ENCODE results near the gene EID3.
"Not testable (repeated sequence)": the region's sequence is repeated elsewhere in the genome, so short reads cannot be mapped to it uniquely, and the experiment has no call there.

EID3 gene

DNA sequence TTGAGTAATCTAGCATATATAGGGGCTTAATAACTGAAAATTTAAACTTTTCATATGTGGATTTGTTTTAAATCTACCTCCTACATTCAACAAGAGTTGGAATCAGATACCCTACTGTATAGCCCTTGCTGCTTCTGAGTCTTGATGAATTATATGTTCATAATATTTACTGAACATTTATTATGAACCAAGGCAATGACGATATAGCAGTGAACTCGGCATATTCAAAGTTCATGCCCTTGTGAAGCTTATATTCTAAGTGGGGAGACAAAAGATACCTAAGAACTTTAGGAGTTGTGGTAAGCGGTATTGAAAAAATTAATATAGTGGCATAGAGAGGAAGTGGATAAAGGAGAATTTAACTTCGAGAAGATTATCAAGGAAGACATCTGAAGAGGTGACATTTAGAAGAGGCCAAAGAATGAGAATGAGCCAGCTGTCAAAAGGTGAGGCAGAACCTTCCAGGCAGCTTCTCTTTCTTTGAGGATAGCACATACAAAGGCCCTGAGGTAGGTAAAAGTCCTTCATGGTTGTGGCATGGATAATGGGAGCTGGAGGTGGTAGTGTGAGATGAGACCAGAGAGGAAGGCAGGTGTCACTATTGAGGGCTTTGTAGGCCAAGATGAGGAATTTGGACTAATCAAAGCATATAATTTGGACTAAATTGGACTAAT is 10.2 kb downstream of the EID3 start:
- no peak for DNase-seq (ENCODE audit: low spot score)

DNA sequence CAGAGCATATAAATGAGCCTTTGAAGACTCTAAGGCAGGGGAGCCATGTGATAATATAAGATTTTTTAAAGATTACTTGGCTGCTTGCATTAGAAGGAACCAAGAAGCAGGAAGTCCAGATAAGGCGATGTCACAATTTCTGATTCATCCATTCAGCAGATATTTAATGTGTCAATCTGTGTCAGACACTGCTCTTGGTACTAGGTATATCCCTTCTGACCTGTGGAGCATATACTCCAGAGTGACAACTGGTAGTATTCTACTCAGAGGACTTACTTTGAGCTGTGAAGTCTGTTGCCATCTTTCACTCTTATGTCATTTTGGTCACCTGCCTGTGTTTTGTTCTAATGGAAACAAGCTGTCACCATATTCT is 10.7 kb downstream of the EID3 start:
- DNase-seq (ENCODE audit: low spot score) = no peak

DNA sequence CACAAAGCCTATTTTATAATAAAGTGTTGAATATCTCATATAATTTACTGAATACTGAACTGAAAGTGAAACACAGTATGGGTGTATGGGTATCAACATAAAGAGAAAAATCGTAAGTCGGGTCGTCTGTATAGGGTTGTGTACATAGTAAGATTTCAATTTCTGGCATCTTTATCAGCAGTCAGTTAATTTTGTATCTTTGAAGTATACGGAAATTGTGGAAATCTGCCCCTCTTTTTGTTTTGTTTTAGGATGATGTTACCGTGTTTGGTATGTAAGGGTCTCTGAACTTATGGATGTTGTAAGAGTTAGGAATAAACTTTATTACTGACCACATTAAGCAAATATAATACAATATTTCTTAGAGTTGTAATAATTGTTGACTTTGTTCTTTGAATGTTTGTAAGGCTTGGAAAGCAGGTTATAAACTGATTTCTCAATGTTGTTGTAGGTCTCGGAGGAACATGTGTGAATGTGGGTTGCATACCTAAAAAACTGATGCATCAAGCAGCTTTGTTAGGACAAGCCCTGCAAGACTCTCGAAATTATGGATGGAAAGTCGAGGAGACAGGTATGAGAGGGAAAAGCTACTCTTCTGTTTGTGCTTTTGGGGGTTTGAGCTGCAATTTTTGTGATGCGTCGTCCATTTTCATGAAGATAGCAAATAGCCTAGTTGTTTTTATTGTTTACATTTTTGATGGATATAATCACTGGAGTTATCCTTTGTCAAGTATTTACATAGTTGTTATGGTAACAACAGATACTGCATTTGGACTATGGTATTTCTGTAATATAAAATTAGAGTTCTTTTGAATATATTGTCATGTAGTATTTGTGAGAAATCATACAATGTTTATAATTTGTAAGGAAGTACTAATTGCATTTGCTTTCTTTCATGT is 12.0 kb downstream of the EID3 start:
- DNase-seq (ENCODE audit: low spot score) = no peak

DNA sequence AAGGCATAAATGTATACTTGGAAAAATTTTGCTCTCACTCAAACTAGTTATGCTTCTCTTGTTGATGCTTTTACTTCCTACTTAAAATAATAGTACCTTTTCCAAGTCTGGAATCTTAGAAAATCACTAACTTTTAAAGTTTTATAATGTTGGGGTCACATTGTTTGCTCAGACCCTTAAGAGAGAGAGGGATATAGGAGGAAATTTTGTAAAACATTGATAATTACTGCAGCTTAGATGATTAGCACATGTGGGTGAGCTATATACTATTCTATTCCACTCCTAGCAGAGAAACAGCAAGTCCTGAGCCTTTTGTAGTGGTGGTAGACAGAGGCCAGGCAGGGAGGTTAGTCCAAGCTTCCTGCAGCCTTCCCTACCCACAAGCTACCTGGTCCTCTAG is 13.4 kb downstream of the EID3 start:
- DNase-seq (ENCODE audit: low spot score) = no peak

DNA sequence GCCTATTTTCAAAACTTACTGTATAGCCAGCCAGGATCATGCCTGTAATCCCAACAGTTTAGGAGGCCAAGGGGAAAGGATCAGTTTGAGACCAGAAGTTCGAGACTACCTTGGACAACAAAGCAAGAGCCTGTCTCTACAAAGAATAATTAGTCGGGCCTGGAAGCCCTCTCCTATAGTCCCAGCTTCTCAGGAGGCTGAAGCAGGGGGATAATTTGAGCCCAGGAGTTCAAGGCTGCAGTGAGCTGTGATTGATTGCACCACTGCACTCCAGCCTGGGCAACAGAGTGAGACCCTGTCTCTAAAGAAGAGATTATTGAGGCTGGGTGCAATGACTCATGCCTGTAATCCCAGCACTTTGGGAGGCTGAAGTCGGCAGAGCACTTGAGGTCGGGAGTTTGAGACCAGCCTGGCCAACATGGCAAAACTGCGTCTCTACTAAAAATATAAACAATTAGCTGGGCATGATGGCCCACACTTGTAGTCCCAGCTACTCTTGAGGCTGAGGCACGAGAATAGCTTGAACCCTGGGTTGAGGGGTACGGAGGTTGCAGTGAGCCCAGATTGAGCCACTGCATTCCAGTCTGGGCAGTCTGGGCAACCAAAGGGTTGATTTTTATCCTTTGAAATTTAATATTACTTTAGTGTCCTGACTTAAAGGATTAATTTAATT is 14.1 kb downstream of the EID3 start:
- no peak for DNase-seq (ENCODE audit: low spot score)

DNA sequence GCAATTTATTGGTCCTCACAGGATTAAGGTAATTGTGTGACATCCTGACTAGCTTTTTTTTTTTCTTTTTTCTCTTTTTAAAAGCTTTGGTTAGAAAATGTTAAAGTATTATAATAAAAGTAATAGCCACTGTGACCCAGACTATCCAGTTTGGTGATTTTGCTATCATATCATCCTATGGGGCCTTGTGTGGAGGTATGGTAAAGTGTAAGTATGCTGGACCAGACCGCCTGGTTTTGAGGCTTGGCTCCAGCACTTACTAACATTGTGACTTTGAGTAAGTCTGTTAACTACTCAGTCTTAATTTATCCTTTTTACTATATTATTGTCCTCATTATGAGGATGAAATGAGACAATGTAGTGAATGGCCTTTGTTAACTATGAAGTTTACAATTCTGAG is 15.5 kb downstream of the EID3 start:
- no peak for DNase-seq (ENCODE audit: low spot score)

DNA sequence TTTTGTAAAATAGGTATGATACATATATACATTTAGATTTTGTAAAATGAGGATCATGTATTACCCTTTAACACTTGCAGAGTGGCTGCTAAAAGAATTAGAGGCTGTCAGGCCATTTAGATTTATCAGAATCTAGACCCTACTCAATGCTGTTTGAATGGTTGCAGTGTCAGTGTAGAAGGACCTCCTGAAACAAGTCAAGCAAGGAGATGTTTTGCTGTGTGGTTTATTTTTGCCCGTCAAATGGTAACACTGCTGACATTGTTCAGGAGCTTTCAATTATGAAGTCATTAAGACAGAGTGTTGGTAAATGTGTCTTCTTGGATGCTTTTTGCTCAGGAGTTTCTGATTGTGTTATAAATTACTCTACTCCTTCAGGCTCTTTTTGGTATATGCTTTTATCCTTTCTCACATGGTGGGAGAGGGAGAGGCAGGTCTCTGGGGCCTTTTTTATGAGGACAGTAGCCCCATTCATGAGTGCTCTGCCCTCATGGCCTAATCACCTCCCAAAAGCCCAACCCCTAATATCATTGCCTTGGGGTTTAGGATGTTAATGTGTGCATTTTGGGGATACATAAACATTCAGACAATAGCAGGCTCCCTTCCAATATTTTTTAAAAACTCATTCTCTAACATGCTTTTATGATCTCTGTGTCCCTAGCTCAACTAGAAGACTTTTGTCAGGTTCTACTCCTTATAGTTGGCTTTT is 16.5 kb downstream of the EID3 start:
- DNase-seq (ENCODE audit: low spot score) = no peak

DNA sequence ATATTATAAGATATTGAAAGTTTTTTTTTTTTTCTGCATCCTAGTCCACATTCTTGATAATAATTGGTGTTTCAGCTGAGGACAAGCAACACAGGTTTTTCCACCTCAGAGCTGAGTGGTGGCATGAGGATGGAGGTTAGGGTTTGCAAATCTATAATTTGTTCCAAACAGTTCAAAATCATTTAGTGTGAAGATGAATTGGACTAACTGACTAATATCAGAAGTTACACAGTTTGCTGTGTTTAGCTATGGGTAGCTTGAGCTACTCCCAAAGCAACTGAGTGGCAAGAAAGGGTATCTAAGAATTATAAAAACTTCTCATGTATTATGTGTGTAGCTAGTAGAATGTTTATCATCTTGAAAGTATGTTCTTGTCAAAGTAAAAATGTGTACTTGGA is 17.1 kb downstream of the EID3 start:
- no peak for DNase-seq (ENCODE audit: low spot score)

DNA sequence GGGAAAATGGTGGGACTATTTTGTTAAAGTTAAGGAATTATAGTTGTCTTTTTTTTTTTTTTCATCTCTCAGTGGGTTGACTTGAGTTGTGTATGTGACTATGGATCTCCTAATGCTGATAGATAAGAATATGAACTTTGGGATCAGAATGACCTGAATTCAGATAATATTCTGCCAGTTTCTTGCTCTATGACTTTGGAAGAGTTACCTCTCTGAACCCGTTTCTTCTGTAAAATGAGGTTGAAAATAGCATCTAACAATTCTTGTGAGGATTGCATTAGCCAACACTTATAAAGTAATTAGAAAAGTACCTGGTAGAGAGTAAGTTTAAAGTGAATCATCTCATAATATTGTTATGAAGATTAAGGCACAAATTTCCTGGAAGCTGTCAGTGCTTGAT is 18.4 kb downstream of the EID3 start:
- no peak for DNase-seq (ENCODE audit: low spot score)

DNA sequence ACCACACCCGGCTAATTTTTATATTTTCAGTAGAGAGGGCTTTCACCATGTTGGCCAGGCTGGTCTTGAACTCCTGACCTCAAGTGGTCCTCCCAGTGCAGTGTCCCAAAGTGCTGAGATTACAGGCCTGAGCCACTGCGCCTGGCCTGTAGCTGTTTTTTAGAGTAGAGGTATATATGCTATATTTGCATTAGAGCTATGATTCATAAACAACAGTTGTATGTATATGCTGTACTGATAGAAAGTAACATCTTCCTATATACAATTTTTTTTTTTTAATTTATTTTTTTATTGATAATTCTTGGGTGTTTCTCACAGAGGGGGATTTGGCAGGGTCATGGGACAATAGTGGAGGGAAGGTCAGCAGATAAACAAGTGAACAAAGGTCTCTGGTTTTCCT is 19.0 kb downstream of the EID3 start:
- DNase-seq (ENCODE audit: low spot score) = not testable (repeated sequence)

DNA sequence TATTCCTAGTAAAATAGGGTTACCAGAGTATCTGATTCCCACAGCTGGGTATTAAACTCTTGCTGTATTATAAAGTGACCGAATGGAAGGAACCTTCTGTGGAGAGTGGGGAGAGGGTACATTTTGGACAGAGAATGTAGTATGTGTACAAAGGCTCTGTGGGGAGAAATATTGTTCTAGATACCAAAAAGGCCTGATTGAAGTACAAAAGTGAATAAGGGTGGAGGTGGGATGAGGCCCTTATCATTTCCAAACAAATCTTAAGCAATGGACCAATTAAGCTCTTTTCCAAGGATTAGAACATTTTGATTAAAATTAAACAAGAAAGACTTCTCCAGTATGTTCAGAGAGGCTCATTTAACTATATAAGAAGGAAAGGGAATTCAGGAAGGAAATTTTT is 20.4 kb downstream of the EID3 start:
- DNase-seq (ENCODE audit: low spot score) = no peak

DNA sequence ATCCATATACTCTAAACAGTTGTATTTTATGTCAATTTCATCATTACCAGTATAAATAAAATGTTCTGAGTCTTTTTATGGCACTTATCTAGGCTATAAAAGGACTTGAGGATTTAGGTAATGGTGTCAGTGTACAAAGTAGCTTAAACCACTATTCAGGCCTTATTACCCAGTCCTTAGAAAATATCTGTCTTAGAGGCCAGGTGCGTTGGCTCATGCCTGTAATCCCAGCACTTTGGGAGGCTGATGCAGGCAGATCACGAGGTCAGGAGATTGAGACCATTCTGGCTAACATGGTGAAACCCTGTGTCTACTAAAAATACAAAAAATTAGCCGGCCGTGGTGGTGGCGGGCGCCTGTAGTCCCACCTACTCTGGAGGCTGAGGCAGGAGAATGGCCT is 24.7 kb downstream of the EID3 start:
- not testable (repeated sequence) for DNase-seq (ENCODE audit: low spot score)

DNA sequence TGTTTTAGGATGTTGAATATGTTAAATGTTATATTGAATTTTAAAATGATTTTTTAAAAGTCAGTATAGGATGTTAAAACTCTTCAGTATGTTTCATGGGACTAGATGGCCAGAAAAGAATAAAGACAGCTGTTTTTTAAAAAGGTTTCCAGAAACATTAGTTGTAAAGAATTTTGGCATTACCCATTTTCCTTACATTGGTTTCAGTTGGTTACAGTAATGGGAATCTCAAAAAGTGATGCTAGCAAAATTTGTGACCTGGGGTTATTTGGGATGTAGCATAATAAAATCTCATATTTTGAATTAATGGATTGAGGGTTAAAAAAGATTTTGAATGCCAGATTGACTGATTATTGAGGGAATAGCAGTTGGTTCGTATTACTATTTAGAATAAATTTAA is 25.3 kb downstream of the EID3 start:
- DNase-seq (ENCODE audit: low spot score) = no peak

DNA sequence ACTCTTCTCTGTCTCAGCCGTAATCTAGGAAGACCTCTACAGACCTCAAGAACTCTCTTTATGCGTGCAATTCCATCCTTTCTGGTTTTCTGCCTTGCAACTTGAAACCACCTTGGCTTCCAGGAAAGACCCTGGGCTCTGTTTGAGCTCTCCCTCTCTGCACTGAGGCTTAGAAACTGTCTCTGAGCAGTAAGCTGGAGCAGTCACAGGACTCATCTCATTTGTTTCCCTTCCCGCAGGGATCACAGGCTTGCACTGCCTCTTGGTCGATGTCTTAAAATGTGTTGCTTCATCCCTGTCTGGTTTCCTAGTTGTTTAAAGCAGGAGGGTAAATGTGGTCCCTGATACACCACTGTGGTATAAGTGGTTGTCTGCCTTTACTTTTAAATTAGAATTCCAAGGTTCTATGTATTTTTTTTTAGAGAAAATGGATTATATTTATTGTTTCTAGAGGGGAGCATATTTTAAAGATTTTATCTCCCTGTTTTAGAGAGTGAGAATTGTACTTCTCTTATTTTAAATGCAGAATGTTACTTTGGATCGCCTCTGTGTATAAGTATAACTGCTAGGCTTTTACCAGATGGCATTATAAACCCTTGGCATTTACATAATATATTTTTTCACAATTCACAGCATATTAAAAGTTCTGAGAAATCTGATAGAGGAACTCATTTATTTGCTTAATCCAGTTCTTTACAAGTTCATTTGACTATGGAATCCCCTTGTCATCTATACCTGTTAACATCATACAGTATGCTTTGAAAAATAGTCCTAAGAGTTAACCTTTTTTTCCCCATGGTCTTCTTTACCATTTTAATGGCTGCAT is 26.4 kb downstream of the EID3 start:
- no peak for DNase-seq (ENCODE audit: low spot score)

DNA sequence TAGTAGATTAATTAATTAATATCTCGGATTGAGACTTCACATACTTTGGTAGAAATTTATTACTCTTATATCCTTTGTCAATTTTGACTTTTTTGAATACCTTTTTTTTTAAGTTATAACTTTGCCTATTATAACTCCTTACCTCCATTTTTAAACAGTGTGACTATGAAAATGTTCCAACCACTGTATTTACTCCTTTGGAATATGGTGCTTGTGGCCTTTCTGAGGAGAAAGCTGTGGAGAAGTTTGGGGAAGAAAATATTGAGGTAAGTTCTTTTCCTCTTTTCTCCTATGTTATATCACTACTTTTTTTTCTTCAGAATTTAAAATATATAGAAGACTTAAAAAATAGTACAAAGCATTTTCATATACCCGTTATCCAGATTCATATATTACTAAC is 27.8 kb downstream of the EID3 start:
- no peak for DNase-seq (ENCODE audit: low spot score)

DNA sequence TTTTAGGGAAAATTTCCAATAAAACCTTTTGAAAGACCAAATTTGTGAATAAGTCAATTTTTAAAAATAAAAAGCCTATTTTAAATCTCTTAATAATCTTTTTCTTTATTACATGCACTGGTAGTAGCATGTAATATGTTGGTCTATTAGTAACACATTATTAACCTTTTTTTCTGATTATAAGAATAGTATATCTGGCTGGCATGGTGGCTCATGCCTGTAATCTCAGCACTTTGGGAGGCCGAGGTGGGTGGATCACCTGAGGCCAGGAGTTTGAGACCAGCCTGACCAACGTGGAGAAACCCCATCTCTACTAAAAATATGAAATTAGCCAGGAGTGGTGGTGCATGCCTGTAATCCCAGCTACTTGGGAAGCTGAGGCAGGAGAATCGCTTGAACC is 28.7 kb downstream of the EID3 start:
- DNase-seq (ENCODE audit: low spot score) = not testable (repeated sequence)

DNA sequence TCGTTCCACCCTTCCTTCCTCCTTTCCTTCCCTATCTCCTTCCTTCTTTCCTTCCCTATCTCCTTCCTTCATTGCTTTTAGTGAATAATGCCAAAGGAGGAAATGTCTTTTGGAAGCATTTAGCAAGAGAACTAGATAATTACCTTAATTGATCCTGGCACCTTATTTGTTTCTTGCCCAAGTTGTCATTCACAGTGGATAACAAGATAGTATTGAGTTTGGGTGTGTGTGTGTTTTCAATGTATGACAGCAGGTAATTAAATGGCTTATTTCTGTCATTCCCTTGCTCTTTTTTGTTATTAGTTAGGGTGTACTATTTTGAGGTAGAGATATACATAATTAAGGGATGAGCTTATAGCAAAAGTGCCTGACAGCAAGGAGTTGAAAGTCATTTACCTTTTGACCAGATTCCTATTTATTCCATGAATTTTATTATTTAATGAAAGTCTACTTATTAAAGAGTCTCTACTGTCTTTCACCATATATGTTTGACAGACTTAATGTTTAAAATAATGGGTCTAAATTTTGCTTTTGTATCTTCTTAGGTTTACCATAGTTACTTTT is 30.2 kb downstream of the EID3 start:
- DNase-seq (ENCODE audit: low spot score) = no peak

DNA sequence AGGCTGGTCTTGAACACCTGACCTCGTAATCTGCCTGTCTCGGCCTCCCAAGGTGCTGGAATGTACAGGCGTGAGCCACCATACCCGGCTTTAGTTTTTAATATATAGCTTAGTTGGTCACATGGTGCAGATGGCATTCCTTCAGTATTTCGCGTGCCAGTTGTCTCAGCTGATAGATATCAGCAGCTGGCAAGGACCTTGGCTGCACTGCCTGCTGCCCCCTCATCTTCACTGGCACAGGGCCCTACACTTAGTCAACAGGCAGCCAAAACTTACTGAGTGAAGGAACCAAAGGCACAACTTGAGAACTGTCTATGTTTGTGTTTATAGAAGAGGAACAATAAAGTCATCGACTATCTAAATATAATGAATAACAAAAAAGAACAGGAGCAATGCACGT is 31.0 kb downstream of the EID3 start:
- no peak for DNase-seq (ENCODE audit: low spot score)

DNA sequence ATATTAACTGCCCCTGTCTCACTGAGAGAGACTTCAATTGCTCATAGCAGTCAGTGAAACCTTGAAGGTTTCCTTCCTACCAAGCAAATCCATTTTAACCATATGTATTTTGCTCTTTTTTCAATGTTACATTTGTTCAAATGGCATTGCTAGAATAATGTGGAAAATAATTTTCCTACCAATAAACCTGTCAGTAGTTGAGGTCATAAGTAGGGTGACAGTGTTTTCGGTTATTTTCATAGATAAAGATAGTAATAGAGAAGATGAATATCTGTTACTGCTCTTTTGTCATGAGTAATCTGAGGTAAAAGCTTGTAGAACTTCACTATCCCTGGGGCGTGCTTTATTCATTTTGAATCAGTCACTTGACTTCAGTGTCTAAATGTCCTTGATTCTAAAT is 32.6 kb downstream of the EID3 start:
- DNase-seq (ENCODE audit: low spot score) = no peak

DNA sequence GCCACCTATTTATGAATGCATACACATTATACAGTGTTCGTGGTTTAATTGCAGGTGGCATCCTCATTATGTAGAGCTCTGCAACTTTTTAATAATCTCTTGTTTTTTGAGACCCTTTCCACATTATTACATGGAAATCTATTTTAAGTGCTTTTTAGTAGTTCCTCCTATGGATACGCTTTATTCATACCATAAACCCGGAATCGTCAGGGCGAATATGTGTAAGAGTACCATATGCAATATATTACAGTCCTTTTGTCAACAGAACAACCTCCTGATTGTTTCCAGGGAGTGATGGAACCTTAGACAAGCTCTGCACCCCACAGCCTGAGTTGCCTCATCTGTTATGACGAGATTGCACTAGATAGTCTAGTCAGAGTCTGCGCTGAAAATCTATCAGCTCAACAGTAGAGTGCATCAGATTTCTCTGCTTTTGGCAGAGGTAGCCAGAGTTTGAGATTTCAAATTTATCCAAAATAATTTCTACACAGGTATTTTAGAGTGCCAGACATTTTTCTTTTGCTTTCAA is 33.6 kb downstream of the EID3 start:
- DNase-seq (ENCODE audit: low spot score) = no peak

DNA sequence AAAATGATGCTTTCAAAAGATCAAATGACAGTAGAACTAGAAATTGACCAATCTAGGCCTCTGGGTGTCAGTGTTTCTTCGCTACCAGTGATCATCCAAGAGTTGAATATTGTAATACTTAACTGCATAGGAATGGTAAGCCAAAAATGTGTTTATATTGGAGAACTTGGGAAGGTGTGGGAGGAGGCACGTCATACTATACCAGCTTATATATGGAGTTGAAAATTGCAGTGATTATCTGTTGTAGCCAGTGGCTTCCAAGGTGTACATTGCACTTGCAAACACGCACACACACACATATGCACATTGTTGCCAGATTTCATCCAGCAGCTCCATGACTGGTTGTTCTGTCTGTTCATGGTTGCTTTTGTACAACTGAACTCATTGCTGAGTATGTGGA is 36.1 kb downstream of the EID3 start:
- DNase-seq (ENCODE audit: low spot score) = no peak
